OCI-LY3 (cell line): ENCODE measurements around the gene POU2AF2.

Source experiments
- CTCF ChIP-seq: fragments of 200-600, 300-600 bp; sonication (generic); IDR thresholded peaks from 2 replicates; pipeline ENCODE4 v1.5.1; 2014; ENCODE audit warnings: antibody characterized with exemption, low read length, low read depth
- EZH2phosphoT487 ChIP-seq: fragments of 200-600 bp; shearing (Covaris generic); IDR thresholded peaks from 2 replicates; pipeline ENCODE4 v1.6.1; 2018; ENCODE audit warnings: antibody characterized with exemption, mixed run types, low read depth

- TF ChIP-seq CTCF (no peak), EZH2phosphoT487 (no peak)
Observed at GRCh38 chr11:111299101-111300026, 53.8 kb downstream of the POU2AF2 start.
